Endothelial cell (in vitro differentiated cells): ENCODE measurements around the gene SDR9C7. TPM values are rescaled to one million over a fixed set of nuclear protein-coding genes. Genes with fewer than 3 reads are reported as not detected.

Experiments
- DNase-seq: peaks from one replicate; pipeline ENCODE4 v3.0.0; 2021; ENCODE audit warnings: low spot score
- H3K27ac Mint-ChIP-seq: one replicate; pipeline ENCODE4 v1.8.0; 2021; ENCODE audit warnings: mixed read lengths, inconsistent platforms; ENCODE audit not compliant: unreplicated experiment
- H3K27me3 Mint-ChIP-seq: one replicate; pipeline ENCODE4 v1.8.0; 2021; ENCODE audit warnings: mild to moderate bottlenecking, moderate library complexity, mixed read lengths, inconsistent platforms; ENCODE audit not compliant: unreplicated experiment
- H3K36me3 Mint-ChIP-seq: one replicate; pipeline ENCODE4 v1.8.0; 2021; ENCODE audit warnings: mild to moderate bottlenecking, low read depth, mixed read lengths, inconsistent platforms; ENCODE audit not compliant: unreplicated experiment
- H3K4me1 Mint-ChIP-seq: one replicate; pipeline ENCODE4 v1.8.0; 2021; ENCODE audit warnings: mild to moderate bottlenecking, mixed read lengths, inconsistent platforms; ENCODE audit not compliant: unreplicated experiment
- H3K4me3 Mint-ChIP-seq: one replicate; pipeline ENCODE4 v1.8.0; 2021; ENCODE audit warnings: mild to moderate bottlenecking, mixed read lengths, inconsistent platforms; ENCODE audit not compliant: unreplicated experiment
- H3K9me3 Mint-ChIP-seq: one replicate; pipeline ENCODE4 v1.8.0; 2021; ENCODE audit warnings: mixed read lengths, inconsistent platforms; ENCODE audit not compliant: unreplicated experiment
- total RNA-seq: library from RNA; stranded (reverse); fragmentation: NEBNext Ultra II Directional; extraction: Animal tissue kit (Norgen Biotek cat#: 25700); gene quantifications from one replicate; pipeline ENCODE4 v1.2.1, GENCODE V29; 2021; ENCODE audit not compliant: unreplicated experiment
- TF ChIP-seq, protein P1 (sequence below): fragments of 200-600 bp; sonication (generic); IDR thresholded peaks from one replicate; pipeline ENCODE4 v1.5.0; 2021; ENCODE audit warnings: antibody characterized with exemption; ENCODE audit not compliant: unreplicated experiment

Gene SDR9C7
- total RNA-seq, 1 donor from 2014 or later = not detected

DNA sequence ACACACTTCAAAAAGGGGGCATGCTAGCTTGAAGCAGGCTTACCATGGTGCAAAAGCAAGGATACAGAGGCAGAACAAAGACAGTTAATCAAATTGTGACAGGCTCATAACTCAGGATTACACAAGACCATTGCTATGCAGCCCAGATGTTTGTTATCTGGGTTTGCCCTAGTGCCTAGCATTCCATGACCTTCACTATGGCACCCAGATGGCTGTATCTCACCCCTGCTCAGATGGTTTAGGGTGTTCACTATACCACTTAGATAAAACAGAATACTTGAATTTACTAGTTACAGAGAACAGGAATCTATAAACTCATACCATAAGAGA is 56.2 kb downstream of the SDR9C7 start:
- Mint-ChIP-seq H3K4me1 (no peaks in the 10 kb centered on the region), H3K4me3 (no peak overlapping the region), H3K36me3 (peaks cover 4% of the 10 kb centered on the region), H3K9me3 (peaks cover 13% of the 10 kb centered on the region), H3K27ac (no peak overlapping the region), H3K27me3 (no peaks in the 10 kb centered on the region)
- TF ChIP-seq, protein P1, sequence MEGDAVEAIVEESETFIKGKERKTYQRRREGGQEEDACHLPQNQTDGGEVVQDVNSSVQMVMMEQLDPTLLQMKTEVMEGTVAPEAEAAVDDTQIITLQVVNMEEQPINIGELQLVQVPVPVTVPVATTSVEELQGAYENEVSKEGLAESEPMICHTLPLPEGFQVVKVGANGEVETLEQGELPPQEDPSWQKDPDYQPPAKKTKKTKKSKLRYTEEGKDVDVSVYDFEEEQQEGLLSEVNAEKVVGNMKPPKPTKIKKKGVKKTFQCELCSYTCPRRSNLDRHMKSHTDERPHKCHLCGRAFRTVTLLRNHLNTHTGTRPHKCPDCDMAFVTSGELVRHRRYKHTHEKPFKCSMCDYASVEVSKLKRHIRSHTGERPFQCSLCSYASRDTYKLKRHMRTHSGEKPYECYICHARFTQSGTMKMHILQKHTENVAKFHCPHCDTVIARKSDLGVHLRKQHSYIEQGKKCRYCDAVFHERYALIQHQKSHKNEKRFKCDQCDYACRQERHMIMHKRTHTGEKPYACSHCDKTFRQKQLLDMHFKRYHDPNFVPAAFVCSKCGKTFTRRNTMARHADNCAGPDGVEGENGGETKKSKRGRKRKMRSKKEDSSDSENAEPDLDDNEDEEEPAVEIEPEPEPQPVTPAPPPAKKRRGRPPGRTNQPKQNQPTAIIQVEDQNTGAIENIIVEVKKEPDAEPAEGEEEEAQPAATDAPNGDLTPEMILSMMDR = no peak
- no peak for DNase-seq

DNA sequence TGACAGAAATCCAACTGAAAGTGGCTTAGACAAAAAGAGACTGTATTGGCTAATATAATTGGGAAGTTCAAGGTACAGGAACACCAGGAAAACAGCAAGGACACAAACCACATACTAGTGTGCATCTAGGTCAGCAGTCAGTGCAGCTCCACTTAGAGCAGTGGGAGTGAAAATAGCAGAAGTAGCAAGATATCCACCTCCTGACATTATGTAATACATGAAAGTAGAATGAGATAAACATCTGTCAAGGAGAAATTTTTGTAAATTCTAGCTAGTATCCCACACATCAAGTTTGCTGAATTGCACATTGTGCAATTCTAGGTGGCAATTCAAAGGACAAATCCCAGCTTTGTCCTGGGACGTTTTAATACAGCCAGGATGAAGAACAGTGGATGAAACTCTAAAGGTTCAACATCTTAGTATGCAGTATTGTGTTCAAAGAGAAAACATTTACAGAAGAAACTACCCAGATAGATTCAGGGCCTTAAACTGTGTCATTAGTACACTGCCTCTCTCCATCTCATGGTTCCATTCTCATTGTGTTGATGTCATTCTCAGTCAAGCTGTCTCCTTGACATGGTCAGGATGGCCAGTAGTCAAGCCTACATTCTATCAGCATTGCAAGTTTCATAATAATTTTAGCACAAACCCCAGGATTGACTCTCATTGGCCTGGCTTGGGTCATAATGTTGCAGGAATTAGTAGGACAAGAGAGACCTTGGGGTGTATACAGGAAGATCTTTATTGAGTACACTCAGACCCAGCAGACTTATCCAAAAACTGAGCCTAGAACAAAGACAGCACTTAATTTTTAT is 56.8 kb downstream of the SDR9C7 start:
- H3K4me3 Mint-ChIP-seq = no peak overlapping the region
- H3K9me3 Mint-ChIP-seq = peaks cover 13% of the 10 kb centered on the region
- H3K27me3 Mint-ChIP-seq = no peaks in the 10 kb centered on the region
- TF ChIP-seq, protein P1 = no peak
- no peaks in the 10 kb centered on the region for H3K4me1 Mint-ChIP-seq
- H3K27ac Mint-ChIP-seq = no peak overlapping the region
- no peak for DNase-seq
- H3K36me3 Mint-ChIP-seq = peaks cover 4% of the 10 kb centered on the region

DNA sequence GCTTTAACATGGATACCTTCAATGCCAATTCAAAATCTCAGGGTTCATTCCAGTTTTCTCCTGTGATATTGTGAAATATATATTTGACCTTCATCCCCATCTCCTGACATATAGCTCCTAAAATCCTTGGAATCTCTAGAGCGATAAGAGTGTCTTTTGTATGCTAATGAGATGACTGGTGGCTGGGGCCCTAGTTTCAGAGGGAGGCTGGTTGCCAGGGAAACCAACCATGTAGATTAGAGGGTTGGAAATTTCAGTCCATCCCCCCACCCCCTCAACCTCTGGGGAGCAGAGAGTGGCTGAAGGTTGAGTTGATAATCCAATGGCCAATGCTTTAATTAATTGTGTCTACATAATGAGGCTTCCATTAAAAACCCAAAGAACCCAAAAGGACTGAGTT is 59.4 kb downstream of the SDR9C7 start:
- peaks cover 3% of the 10 kb centered on the region for H3K9me3 Mint-ChIP-seq

DNA sequence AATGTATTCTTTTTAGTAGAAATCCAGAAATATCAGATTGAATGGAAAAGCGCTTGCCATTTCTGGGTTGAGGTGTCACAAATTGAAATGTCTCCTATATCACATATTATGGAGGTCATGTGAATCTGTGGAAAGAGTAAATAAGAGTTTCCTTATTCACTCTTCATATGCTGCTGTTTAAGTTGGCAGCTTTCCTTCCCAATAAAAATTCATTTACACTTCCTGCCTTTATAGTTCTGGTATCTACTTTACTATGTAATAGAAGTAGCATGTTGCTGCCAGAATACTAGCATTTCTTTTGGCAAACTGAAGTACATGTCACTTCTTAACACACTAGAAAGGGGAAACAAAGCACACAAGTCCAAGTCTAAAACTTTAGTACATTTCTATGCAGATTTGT is 60.8 kb downstream of the SDR9C7 start:
- Mint-ChIP-seq H3K4me1 (no peaks in the 10 kb centered on the region), H3K27ac (no peak overlapping the region), H3K36me3 (no peaks in the 10 kb centered on the region), H3K9me3 (peaks cover 8% of the 10 kb centered on the region), H3K4me3 (no peak overlapping the region), H3K27me3 (peaks cover 2% of the 10 kb centered on the region)
- TF ChIP-seq, protein P1 = no peak
- DNase-seq = no peak

More for the DNA sequence above, 59.4 kb downstream of the SDR9C7 start:
- Mint-ChIP-seq H3K36me3 (no peaks in the 10 kb centered on the region), H3K4me1 (no peaks in the 10 kb centered on the region), H3K27me3 (no peaks in the 10 kb centered on the region), H3K27ac (no peak overlapping the region), H3K4me3 (no peak overlapping the region)
- DNase-seq = no peak
- TF ChIP-seq, protein P1 = no peak

Other genes starting within 250 kb of the SDR9C7 start
- 165 TPM for gene PTGES3, start 246.1 kb downstream of the SDR9C7 start, total RNA-seq
- 687 TPM for gene NACA, start 209.1 kb downstream of the SDR9C7 start, total RNA-seq
- gene PRIM1, start 182.1 kb downstream of the SDR9C7 start, total RNA-seq = 11.2 TPM
- gene HSD17B6, start 171.1 kb downstream of the SDR9C7 start, total RNA-seq = 1.8 TPM
- gene RDH16, start 23.2 kb upstream of the SDR9C7 start, total RNA-seq = 0.82 TPM
- gene ZBTB39, start 72.1 kb upstream of the SDR9C7 start, total RNA-seq = 23.9 TPM
- 18.0 TPM for gene TAC3, start 82.1 kb upstream of the SDR9C7 start, total RNA-seq
- 0.36 TPM for gene MYO1A, start 115.7 kb upstream of the SDR9C7 start, total RNA-seq
- 17.6 TPM for gene NEMP1, start 144.4 kb upstream of the SDR9C7 start, total RNA-seq
- 14.0 TPM for gene NAB2, start 154.7 kb upstream of the SDR9C7 start, total RNA-seq
- gene STAT6, start 177.0 kb upstream of the SDR9C7 start, total RNA-seq = 139 TPM
- 24.7 TPM for gene LRP1, start 194.1 kb upstream of the SDR9C7 start, total RNA-seq
- 0.46 TPM for gene LRP1-AS, start 213.2 kb upstream of the SDR9C7 start, total RNA-seq